C4-2B (cell line): ENCODE data around the gene GRM5.

ENCODE experiments used
- CTCF ChIP-seq: fragments of 450-650 bp; conservative IDR thresholded peaks from 2 replicates; pipeline ENCODE4 v1.5.1; 2017; ENCODE audit warnings: mild to moderate bottlenecking
- ZFX ChIP-seq: fragments of 450-650 bp; IDR thresholded peaks from 2 replicates; pipeline ENCODE4 v1.6.1; 2017

GRCh38 chr11:88515002-88515401 lies 550.8 kb downstream of the GRM5 start:
- TF ChIP-seq CTCF (no peak), ZFX (no peak)
